HCT116 (cell line): ENCODE measurements around the gene BRD7. TPM values are rescaled to one million over a fixed set of nuclear protein-coding genes. Genes with fewer than 3 reads are reported as not detected.

ENCODE experiments used
- ATAC-seq: fragments of 200-7000 bp; cut with Tn5 transposase; 2 replicates; pipeline ENCODE4 v1.9.1; 2020; ENCODE audit warnings: mild to moderate bottlenecking, moderate library complexity
- BruUV-seq: library from RNA; stranded (reverse); fragments of 400-500 nt; replicated peaks from 2 replicates; lab custom pipeline; 2021; lab: Mats Ljungman, UMichigan
- CTCF ChIA-PET: fragments of 300-600 bp; sonication (Branson Sonifier 250); formaldehyde crosslinking; loops from one replicate; lab custom pipeline; 2021; ENCODE audit warnings: antibody characterized with exemption; lab: Charles Lee
- POLR2A ChIA-PET: fragments of 300-600, 350-600 bp; sonication (Branson Sonifier 250); formaldehyde crosslinking; loops from one replicate; lab custom pipeline; 2021; ENCODE audit warnings: antibody characterized with exemption; lab: Charles Lee
- RAD21 ChIA-PET, 2 experiments: fragments of 300-600 bp; sonication (Branson Sonifier 250); formaldehyde crosslinking; loops; one replicate each; lab custom pipeline; 2023; ENCODE audit warnings: low total read pairs in 2 of 2; ENCODE audit not compliant: uncharacterized antibody in 2 of 2, unreplicated experiment in 2 of 2, low non-redundant PET in 1 of 2; lab: Charles Lee
- DNase-seq: peaks from one replicate; pipeline ENCODE4 v3.0.0-alpha.2; 2010; ENCODE audit warnings: low read depth, low spot score
- H2AFZ ChIP-seq: fragments of 200-600 bp; shearing (Covaris generic), sonication (generic); 2 replicates; pipeline ENCODE4 v1.6.1; 2017; ENCODE audit warnings: low read depth, mixed run types, mixed read lengths, antibody characterized with exemption, low read length; ENCODE audit not compliant: poor library complexity, severe bottlenecking
- H3K27ac ChIP-seq: 2 replicates; pipeline ENCODE4 v1.5.1; 2012; ENCODE audit warnings: low read depth, low read length
- H3K27me3 ChIP-seq: fragments of 200-600 bp; sonication (generic); 2 replicates; pipeline ENCODE4 v1.6.1; 2016; ENCODE audit warnings: mixed run types, low read length, mixed read lengths; ENCODE audit not compliant: insufficient read depth
- H3K36me3 ChIP-seq, 2 experiments: fragments of 200-500 bp in 1 of 2; fragments of 200-600 bp in 1 of 2; sonication (Bioruptor generic) in 1 of 2; sonication (generic) in 1 of 2; 2 replicates each; pipeline versions ENCODE4 v1.5.1 to v1.6.1; 2014 to 2016; ENCODE audit warnings: low read length in 2 of 2, inconsistent platforms in 1 of 2, mixed read lengths in 1 of 2, mixed run types in 1 of 2; ENCODE audit not compliant: insufficient read depth in 2 of 2, control insufficient read depth in 1 of 2
- H3K4me1 ChIP-seq, 2 experiments: fragments of 200-600 bp in 1 of 2; sonication (generic) in 1 of 2; 2 replicates each; pipeline versions ENCODE4 v1.5.1 to v1.6.1; 2012 to 2017; ENCODE audit warnings: low read length in 2 of 2, inconsistent platforms in 1 of 2, mild to moderate bottlenecking in 1 of 2, mixed read lengths in 1 of 2, mixed run types in 1 of 2, moderate library complexity in 1 of 2; ENCODE audit not compliant: insufficient read depth in 2 of 2, control insufficient read depth in 1 of 2
- H3K4me2 ChIP-seq: fragments of 200-600 bp; sonication (generic); 2 replicates; pipeline ENCODE4 v1.6.1; 2017; ENCODE audit warnings: mixed run types, low read length, mixed read lengths
- H3K4me3 ChIP-seq, 2 experiments: fragments of 200-600 bp in 1 of 2; sonication (generic) in 1 of 2; replicated peaks in 1 of 2; 2 replicates each; pipeline ENCODE4 v1.5.1; 2011 to 2016; ENCODE audit warnings: low read length in 2 of 2, control low read depth in 1 of 2, low read depth in 1 of 2, mild to moderate bottlenecking in 1 of 2, mixed read lengths in 1 of 2, mixed run types in 1 of 2
- H3K79me2 ChIP-seq: fragments of 200-600 bp; sonication (generic); 2 replicates; pipeline ENCODE4 v1.6.1; 2017; ENCODE audit warnings: mild to moderate bottlenecking, mixed run types, low read length, moderate library complexity, mixed read lengths; ENCODE audit not compliant: insufficient read depth
- H3K9ac ChIP-seq: fragments of 200-600 bp; sonication (generic); 2 replicates; pipeline ENCODE4 v1.6.1; 2016; ENCODE audit warnings: low read length, mixed read lengths
- H3K9me2 ChIP-seq: fragments of 200-600 bp; sonication (generic), shearing (Covaris generic); 2 replicates; pipeline ENCODE4 v1.6.1; 2017; ENCODE audit warnings: mixed run types, mild to moderate bottlenecking, moderate library complexity; ENCODE audit not compliant: insufficient read depth
- H3K9me3 ChIP-seq, 2 experiments: fragments of 200-500 bp in 1 of 2; fragments of 200-600 bp in 1 of 2; sonication (Bioruptor generic) in 1 of 2; sonication (generic) in 1 of 2; 2 replicates each; pipeline ENCODE4 v1.6.1; 2014 to 2017; ENCODE audit warnings: low read length in 2 of 2, mixed read lengths in 2 of 2, inconsistent platforms in 1 of 2, low read depth in 1 of 2, mild to moderate bottlenecking in 1 of 2, mixed run types in 1 of 2, moderate library complexity in 1 of 2; ENCODE audit not compliant: control insufficient read depth in 1 of 2, insufficient read depth in 1 of 2
- H4K20me1 ChIP-seq: fragments of 200-600 bp; sonication (generic), shearing (Covaris generic); 2 replicates; pipeline ENCODE4 v1.6.1; 2017; ENCODE audit warnings: mixed run types, mild to moderate bottlenecking, moderate library complexity; ENCODE audit not compliant: insufficient read depth
- ATF3 ChIP-seq: IDR thresholded peaks from 2 replicates; pipeline ENCODE4 v1.6.1; 2012
- FOSL1 ChIP-seq: IDR thresholded peaks from 2 replicates; pipeline ENCODE4 v1.6.1; 2012; ENCODE audit warnings: low read depth
- RAD21 ChIP-seq: IDR thresholded peaks from 2 replicates; pipeline ENCODE4 v1.6.1; 2012; ENCODE audit warnings: low read depth, mild to moderate bottlenecking
- REST ChIP-seq: IDR thresholded peaks from 2 replicates; pipeline ENCODE4 v1.6.1; 2012; ENCODE audit warnings: low read depth
- SIN3A ChIP-seq: IDR thresholded peaks from 2 replicates; pipeline ENCODE4 v1.6.1; 2012; ENCODE audit warnings: low read depth
- SRF ChIP-seq: IDR thresholded peaks from 2 replicates; pipeline ENCODE4 v1.6.1; 2012; ENCODE audit warnings: low read depth
- TCF7L2 ChIP-seq: IDR thresholded peaks from 2 replicates; pipeline ENCODE4 v1.7.0; 2011; ENCODE audit warnings: borderline replicate concordance, inconsistent platforms; ENCODE audit not compliant: insufficient read depth, insufficient read length; ENCODE audit errors: extremely low read depth
- ZNF274 ChIP-seq: fragments of 200-500 bp; sonication (Bioruptor generic); IDR thresholded peaks from 2 replicates; pipeline ENCODE4 v1.6.1; 2014; ENCODE audit warnings: mild to moderate bottlenecking, low read depth, low read length, inconsistent platforms
- intact Hi-C: fragments of 100-400 bp; cut with micrococcal nuclease; formaldehyde crosslinking; loops from 2 replicates; pipeline ENCODE4 v1.10.0; 2022
- total RNA-seq: library from RNA; stranded (reverse); gene quantifications from one replicate; pipeline ENCODE4 v1.2.1, GENCODE V29; 2021; ENCODE audit not compliant: unreplicated experiment

The BRD7 gene
- total RNA-seq, 1 experiment from 2014 or later = 85.4 TPM

GRCh38 chr16:50288920-50289319 lies 79.9 kb downstream of the BRD7 start (continued):
- TF ChIP-seq SIN3A = no peak
- TF ChIP-seq RAD21 = no peak
- no peak for TF ChIP-seq TCF7L2
- no peak for TF ChIP-seq ZNF274
- TF ChIP-seq SRF = no peak

DNA sequence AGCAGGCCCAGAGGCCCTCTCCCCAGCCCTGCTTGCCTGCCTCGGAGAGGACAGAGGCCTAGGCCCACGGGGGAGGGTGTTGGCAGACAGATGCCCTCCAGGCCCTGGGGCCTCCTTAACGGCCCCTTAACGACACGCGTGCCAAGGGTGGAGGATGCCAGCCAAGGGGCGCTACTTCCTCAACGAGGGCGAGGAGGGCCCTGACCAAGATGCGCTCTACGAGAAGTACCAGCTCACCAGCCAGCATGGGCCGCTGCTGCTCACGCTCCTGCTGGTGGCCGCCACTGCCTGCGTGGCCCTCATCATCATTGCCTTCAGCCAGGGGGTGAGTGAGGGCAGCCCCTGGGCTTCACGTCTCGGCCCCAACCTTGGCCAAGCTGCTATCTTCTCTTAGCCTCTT lies 80.8 kb downstream of the BRD7 start:
- Histone ChIP-seq H3K9ac (no peak overlapping the region), H3K4me1 (no peaks in the 10 kb centered on the region)
- no peak for DNase-seq
- TF ChIP-seq TCF7L2 (no peak), ATF3 (no peak), REST (no peak), FOSL1 (no peak)
- TF ChIP-seq, all 23 proteins: peak for 0
- RAD21 ChIA-PET = no interaction called here
- no peaks in the 10 kb centered on the region for H3K27me3 ChIP-seq
- CTCF ChIA-PET = no interaction called here
- ATAC-seq = no peak
- H3K4me2 ChIP-seq = no peak overlapping the region
- intact Hi-C loops = no loop called here
- POLR2A ChIA-PET = no interaction called here
- H4K20me1 ChIP-seq = no peaks in the 10 kb centered on the region
- H3K79me2 ChIP-seq = no peaks in the 10 kb centered on the region
- no peaks in the 10 kb centered on the region for H3K36me3 ChIP-seq
- no peaks in the 10 kb centered on the region for H3K9me3 ChIP-seq
- no peak overlapping the region for H2AFZ ChIP-seq
- H3K27ac ChIP-seq = no peak overlapping the region
- no TSS peak for BruUV-seq
- H3K9me2 ChIP-seq = no peaks in the 10 kb centered on the region
- no peak overlapping the region for H3K4me3 ChIP-seq
